Smooth muscle cell (in vitro differentiated cells): ENCODE measurements around the gene CANT1. TPM values are rescaled to one million over a fixed set of nuclear protein-coding genes. Genes with fewer than 3 reads are reported as not detected.
"Not testable (repeated sequence)": the region's sequence is repeated elsewhere in the genome, so short reads cannot be mapped to it uniquely, and the experiment has no call there.

Experiments
- DNase-seq: peaks from one replicate; lab custom pipeline; 2025; ENCODE audit not compliant: unreplicated experiment; lab: John Stamatoyannopoulos, UW
- H2AFZ ChIP-seq: fragments of 200-600 bp; sonication (generic); 2 replicates; pipeline ENCODE4 v1.6.0; 2016; ENCODE audit warnings: antibody characterized with exemption, low read depth, mild to moderate bottlenecking
- H3F3A ChIP-seq: fragments of 200-600 bp; sonication (generic); 2 replicates; pipeline ENCODE4 v1.6.0; 2017; ENCODE audit warnings: antibody characterized with exemption, low read depth
- H3K27ac ChIP-seq: fragments of 200-600 bp; sonication (generic); 2 replicates; pipeline ENCODE4 v1.5.1; 2016; ENCODE audit warnings: low read depth, mild to moderate bottlenecking
- H3K27me3 ChIP-seq: fragments of 200-600 bp; sonication (generic); 2 replicates; pipeline ENCODE4 v1.6.1; 2016; ENCODE audit warnings: low read depth, mild to moderate bottlenecking
- H3K36me3 ChIP-seq: fragments of 200-600 bp; sonication (generic); 2 replicates; pipeline ENCODE4 v1.5.1; 2016; ENCODE audit warnings: low read depth
- H3K4me1 ChIP-seq: fragments of 200-600 bp; sonication (generic); 2 replicates; pipeline ENCODE4 v1.5.1; 2016; ENCODE audit warnings: low read depth
- H3K4me2 ChIP-seq: fragments of 200-600 bp; sonication (generic); 2 replicates; pipeline ENCODE4 v1.6.0; 2016; ENCODE audit warnings: mild to moderate bottlenecking
- H3K4me3 ChIP-seq: fragments of 200-600 bp; sonication (generic); 2 replicates; pipeline ENCODE4 v1.5.1; 2016; ENCODE audit warnings: mild to moderate bottlenecking
- H3K79me2 ChIP-seq: fragments of 200-600 bp; sonication (generic); 2 replicates; pipeline ENCODE4 v1.6.0; 2016; ENCODE audit warnings: low read depth, mild to moderate bottlenecking
- H3K9ac ChIP-seq: fragments of 200-600 bp; sonication (generic); 2 replicates; pipeline ENCODE4 v1.6.0; 2016; ENCODE audit warnings: low read depth
- H3K9me3 ChIP-seq: fragments of 200-600 bp; sonication (generic); replicated peaks from 2 replicates; pipeline ENCODE4 v1.5.1; 2016; ENCODE audit warnings: low read depth
- H4K20me1 ChIP-seq: fragments of 200-600 bp; sonication (generic); 2 replicates; pipeline ENCODE4 v1.6.0; 2016; ENCODE audit warnings: low read depth
- WGBS: methylation state at CpG from one replicate; pipeline ENCODE4 v1.1.7; 2016; ENCODE audit warnings: low lambda C conversion rate; 5-methylcytosine and 5-hydroxymethylcytosine counted together
- polyA plus RNA-seq: library from polyadenylated mRNA; unstranded; fragments of >200 nt; fragmentation: Nextera tagmentation; extraction: Ambion mirVana; gene quantifications from 2 replicates; pipeline ENCODE4 v1.2.1, GENCODE V29; 2016
- total RNA-seq: library from RNA; depleted of rRNA; stranded (reverse); fragments of >200 nt; gene quantifications from 2 replicates; pipeline ENCODE4 v1.2.3, GENCODE V29; 2014
- TF ChIP-seq, protein P1 (sequence below): fragments of 200-600 bp; sonication (generic); IDR thresholded peaks from 2 replicates; pipeline ENCODE4 v1.5.1; 2017; ENCODE audit warnings: borderline replicate concordance, mild to moderate bottlenecking, antibody characterized with exemption; ENCODE audit not compliant: insufficient read depth, poor library complexity, severe bottlenecking

CANT1 gene
- total and polyA plus RNA-seq, 2 experiments from 2014 or later, result 38.3 to 42.1 TPM

GRCh38 chr17:79033741-79034501 lies 24.4 kb upstream of the CANT1 start:
- H3K36me3 ChIP-seq, result no peaks in the 10 kb centered on the region
- no peak overlapping the region for H3K9ac ChIP-seq
- H3K4me2 ChIP-seq, result no peak overlapping the region
- WGBS, result 93% methylated on average over 28 of the region's 28 CpGs
- no peak for DNase-seq
- no peaks in the 10 kb centered on the region for H3K27me3 ChIP-seq
- no peak overlapping the region for H3K4me3 ChIP-seq
- H3F3A ChIP-seq, result no peaks in the 10 kb centered on the region
- TF ChIP-seq, protein P1, sequence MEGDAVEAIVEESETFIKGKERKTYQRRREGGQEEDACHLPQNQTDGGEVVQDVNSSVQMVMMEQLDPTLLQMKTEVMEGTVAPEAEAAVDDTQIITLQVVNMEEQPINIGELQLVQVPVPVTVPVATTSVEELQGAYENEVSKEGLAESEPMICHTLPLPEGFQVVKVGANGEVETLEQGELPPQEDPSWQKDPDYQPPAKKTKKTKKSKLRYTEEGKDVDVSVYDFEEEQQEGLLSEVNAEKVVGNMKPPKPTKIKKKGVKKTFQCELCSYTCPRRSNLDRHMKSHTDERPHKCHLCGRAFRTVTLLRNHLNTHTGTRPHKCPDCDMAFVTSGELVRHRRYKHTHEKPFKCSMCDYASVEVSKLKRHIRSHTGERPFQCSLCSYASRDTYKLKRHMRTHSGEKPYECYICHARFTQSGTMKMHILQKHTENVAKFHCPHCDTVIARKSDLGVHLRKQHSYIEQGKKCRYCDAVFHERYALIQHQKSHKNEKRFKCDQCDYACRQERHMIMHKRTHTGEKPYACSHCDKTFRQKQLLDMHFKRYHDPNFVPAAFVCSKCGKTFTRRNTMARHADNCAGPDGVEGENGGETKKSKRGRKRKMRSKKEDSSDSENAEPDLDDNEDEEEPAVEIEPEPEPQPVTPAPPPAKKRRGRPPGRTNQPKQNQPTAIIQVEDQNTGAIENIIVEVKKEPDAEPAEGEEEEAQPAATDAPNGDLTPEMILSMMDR, result no peak
- peaks cover 9% of the 10 kb centered on the region for H3K4me1 ChIP-seq
- H2AFZ ChIP-seq, result no peak overlapping the region
- no peaks in the 10 kb centered on the region for H4K20me1 ChIP-seq
- no peaks in the 10 kb centered on the region for H3K79me2 ChIP-seq
- no peak overlapping the region for H3K27ac ChIP-seq
- H3K9me3 ChIP-seq, result no peaks in the 10 kb centered on the region

DNA sequence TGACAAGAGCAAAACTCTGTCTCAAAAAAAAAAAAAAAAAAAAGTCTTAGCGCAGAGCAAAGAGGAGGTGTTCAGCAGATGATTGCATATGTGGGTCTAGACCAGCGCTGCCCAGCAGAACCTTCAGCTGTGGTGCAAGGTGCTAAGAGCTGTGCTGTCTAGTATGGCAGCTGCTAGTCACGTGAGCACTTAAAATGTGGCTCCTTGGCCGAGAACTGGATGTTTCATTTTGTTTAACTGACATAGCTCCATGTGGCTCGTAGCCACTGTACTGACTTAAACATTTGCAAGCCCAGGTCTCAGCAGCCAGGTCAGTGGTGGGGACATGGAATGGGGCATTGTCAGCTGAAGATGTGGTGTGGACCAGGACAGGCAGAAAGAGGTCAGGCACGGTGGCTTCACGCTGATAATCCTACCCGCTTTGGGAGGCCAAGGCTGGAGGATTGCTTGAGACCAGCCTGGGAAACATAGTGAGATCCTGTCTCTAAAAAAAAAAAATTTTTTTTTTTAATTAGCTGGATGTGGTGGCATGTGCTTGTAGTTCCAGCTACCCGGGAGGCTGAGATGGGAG lies 23.6 kb upstream of the CANT1 start:
- H3K27ac ChIP-seq, result no peak overlapping the region
- 92% methylated on average over 9 of the region's 9 CpGs for whole genome bisulfite sequencing
- H3K27me3 ChIP-seq, result no peaks in the 10 kb centered on the region
- no peaks in the 10 kb centered on the region for H3K79me2 ChIP-seq
- no peaks in the 10 kb centered on the region for H3K36me3 ChIP-seq
- no peaks in the 10 kb centered on the region for H3K9me3 ChIP-seq
- no peak overlapping the region for H3K9ac ChIP-seq
- no peak overlapping the region for H2AFZ ChIP-seq
- H4K20me1 ChIP-seq, result no peaks in the 10 kb centered on the region
- no peaks in the 10 kb centered on the region for H3F3A ChIP-seq
- DNase-seq, result no peak
- H3K4me3 ChIP-seq, result no peak overlapping the region
- TF ChIP-seq, protein P1, result no peak
- H3K4me1 ChIP-seq, result peaks cover 9% of the 10 kb centered on the region
- no peak overlapping the region for H3K4me2 ChIP-seq

- no peaks in the 10 kb centered on the region for H3K36me3 ChIP-seq
- no peak overlapping the region for H2AFZ ChIP-seq
- H3K4me3 ChIP-seq, result no peak overlapping the region
- H3K4me1 ChIP-seq, result peaks cover 12% of the 10 kb centered on the region
- no peaks in the 10 kb centered on the region for H4K20me1 ChIP-seq
- WGBS, result 90% methylated on average over 26 of the region's 26 CpGs
- no peaks in the 10 kb centered on the region for H3K79me2 ChIP-seq
- H3K4me2 ChIP-seq, result no peak overlapping the region
- DNase-seq, result no peak
- no peaks in the 10 kb centered on the region for H3K27me3 ChIP-seq
- no peaks in the 10 kb centered on the region for H3K9me3 ChIP-seq
- no peaks in the 10 kb centered on the region for H3F3A ChIP-seq
- no peak overlapping the region for H3K9ac ChIP-seq
- TF ChIP-seq, protein P1, result no peak
- H3K27ac ChIP-seq, result no peak overlapping the region
These were observed 22.7 kb upstream of the CANT1 start for GRCh38 chr17:79031996-79032875.

DNA sequence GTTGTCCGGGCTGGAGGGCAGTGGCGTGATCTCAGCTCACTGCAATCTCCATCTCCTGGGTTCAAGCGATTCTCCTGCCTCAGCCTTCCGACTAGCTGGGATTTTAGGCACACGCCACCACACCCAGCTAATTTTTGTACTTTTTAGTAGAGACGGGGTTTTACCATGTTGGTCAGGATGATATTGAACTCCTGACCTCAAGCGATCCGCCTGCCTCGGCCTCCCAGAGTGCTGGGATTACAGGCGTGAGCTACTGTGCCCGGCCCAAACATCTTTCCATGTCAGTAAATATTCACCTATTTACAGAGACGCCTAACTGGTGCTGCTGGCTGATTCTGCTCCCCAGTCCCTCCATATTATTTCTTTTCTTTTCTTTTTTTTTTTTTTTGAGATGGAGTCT lies 21.1 kb upstream of the CANT1 start:
- not testable (repeated sequence) for H3F3A ChIP-seq, H3K4me1 ChIP-seq, H3K9ac ChIP-seq, H3K4me2 ChIP-seq, H3K27ac ChIP-seq, H3K79me2 ChIP-seq, H3K36me3 ChIP-seq, H3K4me3 ChIP-seq, H2AFZ ChIP-seq, DNase-seq, H4K20me1 ChIP-seq, H3K27me3 ChIP-seq, H3K9me3 ChIP-seq
- 91% methylated on average over 12 of the region's 12 CpGs for WGBS
